ENCODE data around the gene MYO19.

GRCh38 chr17:36498155-36498554 is 36.5 kb downstream of the MYO19 start:
- TF ChIP-seq CTCF (IDR thresholded peaks at IDR 0.05), result no peak
- TF ChIP-seq POLR2AphosphoS5 (IDR thresholded peaks at IDR 0.05), result no peak

Measured in suprapubic skin (tissue), 3 donors.